Right hindlimb (tissue), 1 donor: ENCODE measurements around the gene TRIM32.
A peak's percentile ranks its signal among the peaks of the same experiment; 100 is the strongest.

Experiments used
- DNase-seq: peaks from one replicate; pipeline ENCODE4 v3.0.0-alpha.2; 2018

TRIM32 gene

DNA sequence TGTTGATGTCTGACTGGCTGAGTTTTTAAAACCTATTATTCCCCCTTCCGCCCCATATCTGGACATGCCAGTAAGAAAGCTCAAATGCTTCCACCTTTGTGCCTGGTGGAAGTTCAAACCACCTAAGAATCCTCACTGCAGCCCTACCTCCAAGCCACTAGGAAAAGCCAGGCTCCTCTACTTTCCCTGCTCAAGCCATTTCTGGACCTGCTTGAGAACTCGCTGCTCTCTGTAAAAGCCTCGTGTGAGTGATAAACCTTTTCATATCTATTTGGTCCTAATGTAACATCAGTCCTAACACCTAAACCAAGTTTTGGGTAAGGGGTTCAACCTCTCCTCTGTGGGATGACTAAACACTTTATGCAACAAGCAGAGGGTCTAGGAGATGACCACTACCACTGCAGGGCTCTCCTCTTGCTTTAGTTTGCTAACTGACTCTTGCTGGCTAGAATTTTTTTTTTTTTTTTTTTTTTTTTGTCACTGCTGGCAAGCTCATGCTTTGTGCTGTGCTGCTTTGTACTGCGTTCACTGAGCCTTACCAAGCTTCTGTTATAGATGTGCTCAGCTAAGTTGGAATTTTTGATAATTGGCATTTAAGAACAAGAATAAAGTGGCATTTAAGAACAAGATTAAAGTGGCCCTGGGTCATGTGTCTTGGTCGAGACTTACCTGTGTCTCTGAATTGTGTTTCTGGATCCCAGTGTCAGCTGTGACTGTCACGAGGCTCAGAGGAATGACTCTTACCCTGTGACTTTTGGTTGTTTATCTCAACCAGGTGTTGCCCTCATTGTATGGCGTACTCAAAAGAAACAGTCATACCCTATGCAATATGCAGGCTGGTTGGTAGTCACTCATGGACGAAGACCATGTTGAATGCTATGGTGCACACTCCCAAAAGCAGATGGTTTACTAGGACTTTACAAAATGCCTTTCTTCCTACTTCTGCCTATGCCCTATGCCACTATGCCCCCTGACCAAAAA lies 19.5 kb downstream of the TRIM32 start:
- no peak for DNase-seq

DNA sequence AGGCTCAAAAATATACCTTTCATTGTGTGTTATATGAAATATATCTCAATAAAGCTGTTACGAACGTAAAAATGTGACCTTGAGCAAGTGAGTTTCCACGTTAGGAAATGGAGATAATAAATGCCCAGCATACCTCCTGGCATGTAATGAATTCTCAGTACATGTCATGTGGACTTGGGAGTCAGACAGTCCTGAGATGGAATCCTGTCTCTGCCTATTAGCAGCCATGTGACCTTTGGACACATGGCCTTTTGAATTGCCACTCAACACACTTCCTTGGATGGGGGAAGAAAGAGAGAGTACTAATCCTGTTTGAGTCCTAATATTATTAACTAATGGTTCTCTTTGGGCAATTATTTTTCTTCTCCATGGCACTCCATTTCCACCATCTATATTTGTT lies 25.7 kb downstream of the TRIM32 start:
- no peak for DNase-seq

- DNase-seq, result no peak
Measured at GRCh38 chr9:116713271-116713670, 26.2 kb downstream of the TRIM32 start.

- DNase-seq, result no peak
Measured at GRCh38 chr9:116715751-116716150, 28.6 kb downstream of the TRIM32 start.

DNA sequence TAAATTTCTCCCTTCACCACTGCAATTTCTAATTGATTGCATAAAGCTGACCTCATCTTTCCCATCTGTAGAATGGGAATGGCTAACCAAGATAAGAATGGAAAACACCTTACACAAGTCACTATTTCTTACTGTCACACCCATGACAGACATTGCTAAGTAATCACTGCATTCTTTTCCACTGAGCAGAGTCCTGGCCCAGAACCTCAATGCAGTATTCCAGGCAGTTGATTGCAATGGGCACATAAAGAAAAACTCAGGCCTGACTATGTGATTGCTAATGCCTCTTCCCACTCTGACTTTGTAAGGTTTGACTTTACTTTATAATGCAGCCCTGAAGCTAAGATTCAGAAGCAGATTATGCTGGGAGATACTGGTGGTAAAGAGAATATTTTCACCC lies 29.3 kb downstream of the TRIM32 start:
- no peak for DNase-seq

DNA sequence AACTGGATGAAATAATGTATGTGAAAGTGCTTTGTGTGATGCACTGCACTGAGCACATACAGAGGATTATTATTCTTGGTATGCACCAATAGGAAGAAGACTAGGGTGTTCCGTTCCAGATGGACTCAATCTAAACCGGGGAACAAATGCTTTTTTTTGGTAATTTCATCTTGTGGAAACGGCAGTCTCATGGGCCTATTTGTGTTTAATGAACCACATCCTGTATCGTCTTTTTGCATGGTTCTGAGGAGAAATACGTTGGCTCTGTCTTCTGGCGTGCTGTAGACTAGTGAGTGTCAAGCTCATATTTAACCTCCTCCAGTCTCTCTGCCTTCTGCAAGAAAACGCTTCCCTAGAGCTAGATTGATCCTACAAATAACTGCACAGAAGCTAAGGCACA lies 30.0 kb downstream of the TRIM32 start:
- peak; percentile 72 for DNase-seq

GRCh38 chr9:116718111-116718510 lies 31.0 kb downstream of the TRIM32 start:
- no peak for DNase-seq

DNA sequence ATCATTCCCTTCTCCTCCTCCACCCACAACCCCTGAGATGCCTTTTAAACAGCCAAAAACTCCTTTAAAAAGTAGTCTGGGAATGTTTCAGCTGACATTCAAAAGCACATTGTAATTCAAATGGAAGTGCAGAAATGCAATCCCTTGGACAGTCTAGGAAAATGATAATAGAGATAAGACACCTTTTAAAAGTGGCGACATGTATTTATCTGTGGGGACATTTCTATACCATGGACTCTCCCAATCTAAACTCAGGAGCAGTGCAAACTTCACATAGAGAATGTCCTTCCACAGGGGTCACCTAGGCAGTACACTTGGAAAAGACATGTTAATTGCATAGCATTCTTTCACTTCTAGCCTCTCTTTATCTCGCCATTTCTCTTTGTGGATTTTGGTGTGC lies 33.0 kb downstream of the TRIM32 start:
- no peak for DNase-seq

GRCh38 chr9:116721411-116721810 lies 34.3 kb downstream of the TRIM32 start:
- DNase-seq, result no peak

- DNase-seq, result no peak
Measured at GRCh38 chr9:116721944-116722343, 34.8 kb downstream of the TRIM32 start.

DNA sequence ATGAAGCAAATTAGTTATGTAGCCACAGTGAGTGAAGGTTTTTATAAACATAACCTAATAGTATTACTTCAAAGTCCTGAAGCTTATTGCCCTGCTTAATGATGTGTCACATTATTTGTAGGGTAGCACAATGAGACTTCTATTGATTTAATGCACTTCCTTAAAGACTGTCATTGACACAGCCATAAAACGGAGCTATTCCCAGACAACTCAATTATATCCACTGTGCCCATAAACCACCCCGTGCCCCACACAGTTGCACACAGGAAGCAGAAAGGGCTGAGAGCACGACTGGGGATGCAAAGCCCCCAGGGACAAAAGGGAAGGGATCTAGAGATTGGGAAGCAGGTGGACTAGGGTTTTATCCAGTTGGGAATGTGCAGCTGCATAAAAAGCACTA lies 37.0 kb downstream of the TRIM32 start:
- DNase-seq, result no peak

- DNase-seq, result no peak
Measured at GRCh38 chr9:116726602-116727001, 39.5 kb downstream of the TRIM32 start.

DNA sequence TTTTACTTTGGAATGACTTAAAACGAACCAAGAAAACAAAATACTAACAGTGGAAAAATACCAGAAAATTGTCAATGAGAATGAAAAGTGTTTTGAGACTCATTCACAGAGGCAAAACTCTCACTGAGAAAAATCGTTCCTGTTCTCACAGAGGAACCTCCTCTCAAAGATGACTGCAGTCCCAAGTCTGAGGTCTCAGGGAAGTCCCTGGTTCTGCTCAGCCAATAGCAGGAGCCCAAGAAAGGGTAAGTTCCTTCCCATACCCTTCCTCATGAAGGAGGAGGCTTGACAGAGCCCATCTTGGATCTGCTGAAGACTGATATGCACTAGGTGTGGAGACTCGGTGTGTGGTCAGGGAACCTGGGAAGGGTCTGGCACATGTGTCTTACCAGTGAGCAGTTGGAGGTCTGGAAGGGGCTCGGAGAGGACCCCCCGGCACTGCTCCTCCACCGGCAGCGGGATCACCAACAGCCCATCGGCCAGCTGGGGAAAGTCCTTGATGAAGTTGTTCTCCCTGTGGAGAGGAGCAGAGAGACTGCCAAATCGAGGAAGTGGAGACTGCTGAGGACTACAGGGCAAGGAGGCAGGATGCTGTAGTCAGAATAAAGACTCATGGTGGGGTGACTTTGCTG lies 46.0 kb downstream of the TRIM32 start:
- no peak for DNase-seq

- DNase-seq, result no peak
Measured at GRCh38 chr9:116736399-116737151, 49.5 kb downstream of the TRIM32 start.

DNA sequence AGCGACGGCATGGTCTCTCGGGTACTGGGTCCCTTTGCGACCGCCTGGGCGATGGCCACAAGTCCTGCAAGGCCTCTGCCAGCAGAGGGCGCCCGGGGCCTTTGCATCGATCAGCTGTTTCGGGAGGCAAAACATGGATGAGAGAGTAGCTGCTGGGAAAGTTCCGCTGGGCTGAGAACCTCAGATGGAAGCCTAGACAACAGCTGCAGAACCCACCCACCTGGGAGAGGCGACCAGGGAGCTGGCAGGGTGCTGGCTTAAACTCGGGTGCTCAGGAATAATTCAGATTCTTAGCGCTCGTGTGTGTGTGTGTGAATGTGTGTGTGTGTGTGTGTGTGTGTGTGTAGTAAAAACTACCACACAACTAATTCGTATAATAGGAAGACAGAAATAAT lies 50.0 kb downstream of the TRIM32 start:
- DNase-seq, result peak; percentile 64

DNA sequence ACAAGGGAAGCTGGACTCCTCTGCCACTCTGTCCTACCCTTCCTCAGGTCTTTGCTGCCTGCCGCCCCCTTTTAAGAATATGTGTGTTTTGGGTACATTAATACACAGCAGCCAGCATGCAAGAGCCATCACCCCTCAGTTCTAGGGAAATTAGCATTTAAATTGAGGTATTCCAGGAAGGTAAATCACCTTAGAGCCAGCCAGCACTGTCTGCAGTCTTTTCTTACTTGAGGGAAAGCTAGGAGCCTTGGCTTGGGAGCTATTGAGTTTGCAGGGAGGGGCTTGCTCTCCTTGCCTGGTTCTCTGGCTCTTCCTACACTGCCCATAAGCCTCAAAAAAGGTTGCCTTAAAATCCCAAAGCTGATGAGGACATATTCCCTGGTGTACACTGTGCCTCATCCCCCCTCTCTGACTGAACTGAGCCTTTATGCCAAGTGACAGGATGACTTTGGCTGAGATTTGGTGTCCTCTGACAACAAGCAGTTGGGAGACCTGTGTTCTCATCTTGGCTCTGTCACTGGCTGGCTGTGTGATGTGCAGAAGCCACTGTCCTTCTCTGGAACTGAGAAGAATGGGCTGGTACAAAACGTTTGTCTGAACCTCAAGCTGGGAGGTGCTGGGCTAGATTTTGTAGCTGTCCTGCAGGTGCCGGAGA lies 54.1 kb downstream of the TRIM32 start:
- no peak for DNase-seq

DNA sequence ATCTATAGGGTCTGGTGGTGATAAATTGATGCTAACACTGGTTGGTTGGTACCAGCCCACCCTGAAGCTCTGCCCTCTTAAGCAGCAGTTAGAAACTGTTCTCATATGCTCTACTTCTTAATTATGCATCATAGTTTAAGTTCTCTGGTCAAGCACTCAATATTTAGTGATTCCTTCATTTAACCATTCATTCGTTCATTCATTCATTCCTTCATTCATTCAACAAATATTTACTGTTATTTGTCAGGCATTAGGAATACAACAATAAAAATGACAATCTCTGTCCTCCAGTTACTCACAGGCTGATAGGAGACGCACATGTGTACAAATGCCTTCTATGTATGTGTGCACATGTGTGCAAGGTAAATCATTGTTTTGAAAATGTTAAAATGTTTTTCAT lies 54.6 kb downstream of the TRIM32 start:
- DNase-seq, result no peak

DNA sequence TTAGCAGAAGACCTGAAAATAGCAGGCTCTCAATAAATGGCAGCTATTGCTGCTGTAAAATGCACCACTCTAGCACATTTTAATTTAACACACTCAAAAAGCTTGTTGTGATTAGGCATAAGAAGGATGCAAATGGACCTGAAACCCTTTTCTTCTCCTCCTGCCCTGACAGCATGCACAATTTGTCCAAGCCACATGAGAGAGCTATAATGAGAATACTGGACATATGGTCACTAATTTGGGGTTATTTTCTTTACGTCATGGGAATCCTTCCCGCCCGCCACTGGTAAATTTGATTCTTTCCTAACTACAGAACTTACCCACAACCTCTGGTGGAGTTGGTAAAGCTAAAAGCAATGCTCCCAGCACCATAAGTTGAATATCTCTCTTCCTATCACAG lies 62.1 kb downstream of the TRIM32 start:
- DNase-seq, result no peak

DNA sequence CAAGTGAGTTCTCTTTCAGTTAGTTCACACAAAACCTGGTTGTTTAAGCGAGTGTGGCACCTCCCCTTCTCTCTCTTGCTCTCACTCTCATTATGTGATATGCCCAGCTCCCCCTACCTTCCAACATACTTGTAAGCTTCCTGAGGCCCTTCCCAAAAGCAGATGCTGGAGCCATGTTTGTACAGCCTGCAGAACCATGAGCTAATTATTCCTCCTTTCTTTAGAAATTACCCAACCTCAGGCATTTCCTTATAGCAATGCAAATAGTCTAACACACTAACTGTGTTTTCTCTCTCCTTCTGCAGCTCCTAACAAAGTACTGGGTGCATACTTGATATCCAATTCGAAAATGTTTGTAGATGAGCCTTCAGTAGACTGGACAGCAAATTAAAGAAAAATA lies 62.7 kb downstream of the TRIM32 start:
- DNase-seq, result no peak

GRCh38 chr9:116750510-116750909 lies 63.4 kb downstream of the TRIM32 start:
- DNase-seq, result no peak
